ENCODE data around the gene TRIM5.
"Not testable (repeated sequence)": the region's sequence is repeated elsewhere in the genome, so short reads cannot be mapped to it uniquely, and the experiment has no call there.

TRIM5 gene

DNA sequence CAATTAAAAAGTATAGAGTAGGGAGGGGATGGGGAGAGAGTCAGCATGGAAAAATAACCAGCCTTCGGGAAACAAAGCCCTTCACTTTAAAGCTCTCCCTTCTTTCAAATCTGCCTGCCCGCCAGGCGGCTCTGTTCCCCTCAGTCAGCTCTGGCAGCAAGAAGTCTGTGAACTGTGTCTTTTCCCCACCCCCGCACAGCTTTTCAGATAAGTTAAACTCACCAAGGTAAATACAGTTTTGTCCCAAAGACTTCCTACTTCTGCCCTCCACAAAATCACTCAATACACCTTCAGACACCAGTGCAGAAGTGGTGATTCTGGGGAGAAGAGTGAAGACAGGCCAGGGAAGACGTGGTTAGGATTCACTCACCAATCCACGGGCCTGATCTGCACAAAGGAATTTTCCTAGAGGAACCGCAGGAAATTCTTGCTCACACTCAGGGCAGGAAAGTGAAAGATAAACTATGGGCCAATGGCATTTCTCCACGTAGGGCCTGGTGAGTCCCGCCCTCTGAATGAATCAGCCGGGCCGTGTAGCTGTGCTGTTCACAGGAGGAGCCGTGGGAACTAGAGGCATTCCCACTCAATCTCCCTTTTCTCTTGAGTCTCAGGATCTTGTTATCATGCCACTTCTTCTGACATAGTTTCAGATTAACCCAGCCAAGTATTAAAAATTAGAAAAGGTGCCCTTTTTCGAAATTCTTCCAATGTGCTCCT, at the start of gene TRIM5:
Gene TRIM5, minus strand, starts transcription at position 429 of the 717 bp plus-strand sequence. CDS start 4,897 bp downstream, outside the sequence.
- DNase-seq: peak; percentile 77

DNA sequence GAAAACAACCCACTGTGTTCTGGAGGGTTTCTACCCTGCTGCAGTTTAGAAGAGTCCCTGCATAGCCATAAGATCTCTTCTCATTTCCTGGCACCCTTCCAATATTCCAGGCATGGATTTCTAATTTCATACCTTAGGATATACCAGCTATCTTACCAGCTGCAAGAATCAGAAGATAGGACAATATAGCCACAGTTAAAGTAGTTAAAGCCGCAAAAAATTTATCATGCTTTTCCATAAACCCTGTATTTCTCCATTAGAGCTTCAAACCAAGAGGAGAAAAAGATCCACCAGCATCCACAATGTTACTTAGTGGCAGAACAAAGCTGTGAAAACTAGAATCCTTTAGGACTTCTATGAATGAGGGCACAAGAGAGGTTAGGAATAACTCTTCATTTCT, 42.8 kb upstream of the TRIM5 start:
- no peak for DNase-seq

- DNase-seq: no peak
These were observed 41.5 kb upstream of the TRIM5 start for GRCh38 chr11:5726351-5726750.

GRCh38 chr11:5722622-5723021, 37.7 kb upstream of the TRIM5 start:
- DNase-seq: no peak

GRCh38 chr11:5719703-5720495, 35.0 kb upstream of the TRIM5 start:
- no peak for DNase-seq

GRCh38 chr11:5716518-5716917, 31.6 kb upstream of the TRIM5 start:
- not testable (repeated sequence) for DNase-seq

GRCh38 chr11:5713695-5714094, 28.8 kb upstream of the TRIM5 start:
- DNase-seq: no peak

DNA sequence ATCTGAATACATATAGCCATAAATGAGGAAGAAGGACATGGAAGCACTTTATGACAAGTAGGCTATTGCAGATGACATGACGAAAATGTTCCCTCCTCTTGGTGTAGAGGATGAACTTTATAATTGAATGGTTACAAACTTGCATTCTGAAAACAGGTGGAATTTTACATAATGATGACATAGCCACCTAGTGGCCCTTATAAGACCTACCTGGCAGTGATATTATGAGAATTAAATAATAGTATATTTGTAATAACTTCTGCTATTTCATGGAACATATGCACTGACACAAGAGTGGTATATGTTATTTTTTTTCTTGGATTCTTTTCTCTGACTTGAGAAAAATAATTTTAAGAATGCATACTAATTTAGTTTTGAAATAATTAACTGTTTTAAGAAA, 27.6 kb upstream of the TRIM5 start:
- no peak for DNase-seq

- DNase-seq: no peak
These were observed 20.8 kb upstream of the TRIM5 start for GRCh38 chr11:5705688-5706087.

- no peak for DNase-seq
These were observed 19.1 kb upstream of the TRIM5 start for GRCh38 chr11:5703741-5704536.

DNA sequence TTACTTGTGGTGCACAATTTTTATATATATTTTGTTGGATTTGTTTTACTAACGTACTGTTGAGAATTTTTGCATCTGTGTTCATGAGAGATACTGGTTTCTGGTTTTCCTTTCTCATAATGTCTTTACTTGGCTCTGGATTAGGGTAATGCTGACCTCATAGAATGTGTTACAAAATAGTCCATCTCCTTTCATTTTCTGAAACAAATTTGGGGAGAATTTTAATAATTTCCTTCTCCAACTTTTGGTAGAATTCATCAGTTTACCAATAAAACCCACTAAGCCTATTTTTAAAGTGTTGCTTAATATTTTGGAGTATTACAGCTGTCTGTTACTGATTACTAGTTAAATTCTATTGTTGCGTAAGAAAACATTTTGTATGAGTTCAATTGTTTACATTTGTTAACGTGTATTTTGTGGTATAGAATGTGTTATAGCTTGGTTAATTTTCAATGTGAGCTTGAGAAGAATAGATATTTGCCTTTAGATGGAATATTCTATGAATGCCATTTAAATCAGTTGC, 16.2 kb upstream of the TRIM5 start:
- no peak for DNase-seq

GRCh38 chr11:5700421-5701054, 15.7 kb upstream of the TRIM5 start:
- DNase-seq: no peak

DNA sequence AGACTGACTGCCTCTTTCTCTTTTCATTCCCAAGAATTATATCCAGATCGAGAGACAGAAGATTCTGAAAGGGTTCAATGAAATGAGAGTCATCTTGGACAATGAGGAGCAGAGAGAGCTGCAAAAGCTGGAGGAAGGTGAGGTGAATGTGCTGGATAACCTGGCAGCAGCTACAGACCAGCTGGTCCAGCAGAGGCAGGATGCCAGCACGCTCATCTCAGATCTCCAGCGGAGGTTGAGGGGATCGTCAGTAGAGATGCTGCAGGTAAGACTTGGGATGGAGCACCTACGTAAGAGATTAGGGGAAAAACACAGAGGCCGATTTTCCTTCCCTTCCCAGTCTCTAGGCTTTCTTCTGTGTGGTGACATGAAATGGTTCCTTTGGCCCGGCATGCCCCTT, 13.4 kb upstream of the TRIM5 start:
- DNase-seq: no peak

DNA sequence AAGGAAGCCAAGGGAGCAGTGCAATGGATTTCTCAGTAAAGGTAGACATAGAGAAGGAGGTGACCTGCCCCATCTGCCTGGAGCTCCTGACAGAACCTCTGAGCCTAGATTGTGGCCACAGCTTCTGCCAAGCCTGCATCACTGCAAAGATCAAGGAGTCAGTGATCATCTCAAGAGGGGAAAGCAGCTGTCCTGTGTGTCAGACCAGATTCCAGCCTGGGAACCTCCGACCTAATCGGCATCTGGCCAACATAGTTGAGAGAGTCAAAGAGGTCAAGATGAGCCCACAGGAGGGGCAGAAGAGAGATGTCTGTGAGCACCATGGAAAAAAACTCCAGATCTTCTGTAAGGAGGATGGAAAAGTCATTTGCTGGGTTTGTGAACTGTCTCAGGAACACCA, 11.3 kb upstream of the TRIM5 start:
- DNase-seq: no peak

GRCh38 chr11:5695580-5695979, 10.7 kb upstream of the TRIM5 start:
- no peak for DNase-seq

GRCh38 chr11:5694642-5695041, 9.8 kb upstream of the TRIM5 start:
- no peak for DNase-seq

GRCh38 chr11:5691964-5692361, 7.1 kb upstream of the TRIM5 start:
- no peak for DNase-seq

GRCh38 chr11:5691238-5691963, 6.5 kb upstream of the TRIM5 start:
- DNase-seq: not testable (repeated sequence)

GRCh38 chr11:5690736-5691135, 5.9 kb upstream of the TRIM5 start:
- no peak for DNase-seq

DNA sequence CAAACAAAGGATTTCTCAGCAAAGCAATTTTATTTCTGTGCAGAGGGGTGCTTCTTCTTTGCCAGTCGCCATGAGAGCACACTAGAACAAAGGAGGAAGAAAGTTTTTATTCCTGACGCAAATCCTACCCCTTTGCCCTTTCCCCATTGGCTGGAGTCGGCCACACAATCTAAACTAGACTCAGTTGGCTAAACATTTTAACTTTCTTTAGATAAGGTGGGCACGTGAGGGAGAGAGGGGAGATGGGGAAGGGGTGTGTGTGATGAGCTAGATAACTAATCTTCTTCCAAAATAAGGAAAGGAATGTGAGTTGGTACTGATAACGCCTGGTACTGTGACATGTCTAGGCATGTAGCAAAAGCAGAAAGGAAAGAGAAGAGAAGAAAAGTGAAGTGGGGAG, 5.3 kb upstream of the TRIM5 start:
- no peak for DNase-seq

DNA sequence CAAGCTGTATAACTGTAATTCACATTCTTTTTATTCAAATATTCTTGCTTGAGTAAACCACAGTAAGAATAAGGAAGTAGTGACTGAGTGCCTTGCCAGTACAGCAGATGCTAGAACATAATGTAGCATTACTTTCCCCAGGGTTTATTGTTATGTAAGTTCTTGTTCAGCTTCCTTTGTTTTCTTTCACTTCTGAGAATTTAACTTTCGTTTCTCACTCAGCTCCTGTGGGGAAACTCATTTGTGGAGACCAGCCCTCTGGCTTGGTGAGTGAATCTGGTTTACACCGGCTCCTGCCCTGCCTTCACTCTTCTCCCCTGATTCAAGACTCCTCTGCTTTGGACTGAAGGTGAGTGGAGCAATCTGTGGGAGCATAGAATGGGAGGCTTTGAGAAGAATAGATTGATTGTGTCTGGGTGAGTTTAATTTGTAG, 4.7 kb upstream of the TRIM5 start, which contains the start of gene TRIM22:
Gene TRIM22, plus strand, starts transcription at position 240 of the 433 bp plus-strand sequence. CDS start 6,443 bp downstream, outside the sequence.
- peak; percentile 38 for DNase-seq

GRCh38 chr11:5688482-5688881, 3.6 kb upstream of the TRIM5 start:
- no peak for DNase-seq

Measured in stimulated activated CD4-positive, alpha-beta T cell treated with anti-CD3 and anti-CD28 coated beads, Interleukin-4, amount 100 ng/mL, for 1 hour (primary cell).